ENCODE data around the gene HHATL.
A peak's percentile ranks its signal among the peaks of the same experiment; 100 is the strongest.
"Not testable (repeated sequence)": the region's sequence is repeated elsewhere in the genome, so short reads cannot be mapped to it uniquely, and the experiment has no call there.

The HHATL gene

DNA sequence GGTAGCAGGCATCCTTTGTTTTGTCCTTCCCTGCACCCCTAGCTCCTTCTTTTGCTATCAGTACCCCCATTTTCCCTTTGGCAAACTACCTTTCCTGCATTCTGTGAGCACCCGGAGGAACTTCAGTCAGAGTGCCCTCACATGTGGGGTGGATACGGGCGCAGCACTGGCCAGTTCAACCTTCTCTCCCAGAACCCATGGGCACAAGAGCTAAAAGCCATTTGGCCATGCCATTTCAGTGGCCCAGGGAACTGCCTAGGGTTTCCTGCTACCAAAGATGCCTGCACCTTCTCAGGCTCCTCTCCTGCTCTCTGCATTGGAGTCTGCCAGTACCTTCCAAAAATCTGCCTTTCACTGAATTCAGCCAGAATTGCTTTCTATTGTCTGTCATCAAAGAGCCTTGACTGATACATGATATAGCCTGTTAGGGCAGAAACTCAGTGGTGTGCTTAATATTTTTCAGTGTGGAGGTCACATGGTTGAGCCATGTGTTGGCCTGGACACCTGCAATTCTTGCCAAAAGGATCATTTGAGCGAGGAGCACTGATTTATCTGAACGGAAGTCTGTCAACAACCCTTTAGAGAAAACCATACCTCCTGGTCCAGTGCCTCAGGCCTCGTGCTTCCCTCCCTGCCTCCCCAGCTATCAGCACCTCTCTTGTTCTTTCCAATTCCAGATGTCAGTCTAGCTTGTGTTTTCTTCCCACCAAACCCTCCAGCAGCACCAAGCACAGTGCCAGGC, 27.0 kb upstream of the HHATL start:
- DNase-seq (ENCODE audit: low spot score) = peak; percentile 26
- Histone ChIP-seq H3K27ac (peak overlapping the region in 1 of 2 donors; percentile 19), H3K4me3 (no peak overlapping the region)
- TF ChIP-seq CTCF (IDR thresholded peaks at IDR 0.05) = no peak

GRCh38 chr3:42728668-42729364, 26.2 kb upstream of the HHATL start:
- no peak for TF ChIP-seq CTCF (IDR thresholded peaks at IDR 0.05)
- DNase-seq (ENCODE audit: low spot score) = peak; percentile 49
- H3K4me3 ChIP-seq = no peak overlapping the region
- H3K27ac ChIP-seq = no peak overlapping the region

GRCh38 chr3:42728056-42728455, 25.5 kb upstream of the HHATL start:
- no peak overlapping the region for H3K27ac ChIP-seq

DNA sequence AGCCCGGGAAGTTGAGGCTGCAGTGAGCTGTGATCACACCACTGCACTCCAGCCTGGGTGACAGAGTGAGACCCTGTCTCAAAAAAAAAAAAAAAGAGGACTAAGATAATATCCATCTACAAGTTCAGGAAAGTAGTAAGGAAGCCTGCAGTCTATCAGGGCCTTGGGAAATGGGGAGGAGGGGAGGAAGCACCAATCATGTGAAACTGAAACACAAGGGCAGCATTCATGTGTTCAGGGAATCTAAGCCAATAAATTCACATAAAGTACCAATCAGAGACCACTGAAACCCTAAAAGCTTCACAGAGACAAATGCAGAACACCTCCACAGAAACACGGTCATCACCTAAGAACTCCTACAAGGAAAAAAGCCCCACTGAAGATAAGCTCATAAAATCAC, 22.9 kb upstream of the HHATL start:
- Histone ChIP-seq H3K4me3 (no peak overlapping the region), H3K27ac (no peak overlapping the region)
- TF ChIP-seq CTCF (IDR thresholded peaks at IDR 0.05) = no peak
- DNase-seq (ENCODE audit: low spot score) = no peak

More at GRCh38 chr3:42728056-42728455, 25.5 kb upstream of the HHATL start:
- H3K4me3 ChIP-seq = no peak overlapping the region
- peak; percentile 43 for DNase-seq (ENCODE audit: low spot score)
- no peak for TF ChIP-seq CTCF (IDR thresholded peaks at IDR 0.05)

- H3K4me3 ChIP-seq = no peak overlapping the region
- DNase-seq (ENCODE audit: low spot score) = no peak
- TF ChIP-seq CTCF (IDR thresholded peaks at IDR 0.05) = no peak
- H3K27ac ChIP-seq = no peak overlapping the region
These were observed 20.6 kb upstream of the HHATL start for GRCh38 chr3:42723219-42723618.

GRCh38 chr3:42722442-42722841, 19.8 kb upstream of the HHATL start:
- not testable (repeated sequence) for H3K4me3 ChIP-seq; DNase-seq (ENCODE audit: low spot score)
- H3K27ac ChIP-seq = peak overlapping the region in 1 of 2 donors; percentile 40

DNA sequence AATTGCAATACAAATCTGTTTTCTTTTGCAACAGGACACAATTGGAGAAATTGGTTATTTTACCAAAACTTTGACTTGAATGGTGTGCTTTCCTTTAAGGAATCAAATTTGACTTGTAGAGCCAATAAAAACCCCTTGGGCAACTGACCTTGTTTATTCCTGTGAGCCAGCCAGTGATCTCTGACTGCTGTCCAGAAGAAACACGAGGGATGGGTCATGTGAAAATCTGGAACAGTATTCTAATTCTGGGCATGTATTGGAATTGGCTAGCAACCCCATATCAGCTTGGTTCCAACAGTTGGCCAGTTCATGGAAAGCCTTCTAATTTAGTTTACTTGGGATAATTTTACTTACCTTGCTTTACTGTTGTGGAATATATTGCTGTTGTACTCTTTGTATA, 19.1 kb upstream of the HHATL start:
- DNase-seq (ENCODE audit: low spot score) = no peak
- H3K4me3 ChIP-seq = no peak overlapping the region
- TF ChIP-seq CTCF (IDR thresholded peaks at IDR 0.05) = no peak

More for the DNA sequence above, 19.1 kb upstream of the HHATL start:
- peak overlapping the region in 1 of 2 donors; percentile 40 for H3K27ac ChIP-seq

Measured in coronary artery (tissue), 2 donors.